Adrenal gland (tissue), 12 donors: ENCODE measurements around the gene MACROH2A1. TPM values are rescaled to one million over a fixed set of nuclear protein-coding genes. Genes with fewer than 3 reads are reported as not detected.

Experiments used
- DNase-seq, 7 donors: peaks; one replicate each; pipeline ENCODE4 v3.0.0-alpha.2; 2019 to 2020
- H3K27ac ChIP-seq, 5 donors: fragments of 200-600 bp; sonication (generic) in 4 of 5; 1 replicate in 3 of 5; 2 replicates in 2 of 5; pipeline versions ENCODE4 v1.5.1 to v1.8.0; 2016 to 2020; ENCODE audit warnings: mild to moderate bottlenecking in 1 of 5
- H3K27me3 ChIP-seq: fragments of 200-600 bp; 2 replicates; pipeline ENCODE4 v1.8.0; 2021
- H3K36me3 ChIP-seq, 2 donors: fragments of 200-600 bp; replicated peaks in 1 of 2; 1 replicate in 1 of 2; 2 replicates in 1 of 2; pipeline versions ENCODE4 v1.5.1 to v1.8.0; 2018 to 2022
- H3K4me1 ChIP-seq, 2 donors: fragments of 200-600 bp; replicated peaks in 1 of 2; 1 replicate in 1 of 2; 2 replicates in 1 of 2; pipeline versions ENCODE4 v1.5.1 to v1.8.0; 2018 to 2021
- H3K4me3 ChIP-seq, 4 donors: fragments of 200-600 bp; sonication (generic) in 3 of 4; one replicate each; pipeline ENCODE4 v1.5.1; 2016 to 2018
- H3K9me3 ChIP-seq, 3 donors: fragments of 200-600 bp; sonication (generic) in 1 of 3; replicated peaks in 1 of 3; 1 replicate in 2 of 3; 2 replicates in 1 of 3; pipeline versions ENCODE4 v1.5.1 to v1.8.0; 2016 to 2021
- CTCF ChIP-seq, 6 experiments: fragments of 450-650 bp in 4 of 6; fragments of 200-600 bp in 2 of 6; sonication (generic) in 1 of 6; IDR thresholded peaks; 1 replicate in 5 of 6; 2 replicates in 1 of 6; pipeline versions ENCODE4 v1.5.1 to v1.8.0; 2016 to 2021; ENCODE audit warnings: antibody characterized with exemption in 6 of 6, mild to moderate bottlenecking in 2 of 6, moderate library complexity in 1 of 6
- POLR2A ChIP-seq, 2 donors: fragments of 450-650 bp; IDR thresholded peaks; one replicate each; pipeline ENCODE4 v1.6.1; 2017; ENCODE audit warnings: antibody characterized with exemption in 2 of 2, mild to moderate bottlenecking in 2 of 2, moderate library complexity in 1 of 2
- WGBS, 4 donors: extraction: QIAGEN DNeasy Blood & Tissue Kit in 2 of 4; methylation state at CpG; one replicate each; pipeline versions ENCODE4 v1.1.5 to v1.1.7; 2013 to 2017; 5-methylcytosine and 5-hydroxymethylcytosine counted together
- intact Hi-C, 2 donors: fragments of 100-400 bp; cut with DNase I; formaldehyde crosslinking; loops; one replicate each; pipeline versions ENCODE4 v1.14.1 to v1.15.0; 2022 to 2023
- polyA plus RNA-seq, 3 donors: library from polyadenylated mRNA; stranded (reverse); fragments of 200-250 nt in 2 of 3; fragments of 350-450 nt in 1 of 3; fragmentation: Illumina TruSeq in 1 of 3; extraction: RNeasy Lipid Tissue Mini Kit (QIAGEN cat#74804) in 1 of 3; gene quantifications; one replicate each; pipeline ENCODE4 v1.2.3, GENCODE V29; 2013 to 2014
- total RNA-seq, 9 donors: library from RNA; depleted of rRNA in 4 of 9; stranded (reverse); fragments of >200 nt in 4 of 9; fragments of 120-200 nt in 1 of 9; fragmentation: NEBNext Ultra II Directional in 1 of 9; extraction: Animal tissue kit (Norgen Biotek cat#: 25700) in 1 of 9; gene quantifications; one replicate each; pipeline versions ENCODE4 v1.1.0 to v1.2.4, GENCODE V29; 2013 to 2023
- donor health status: healthy with polysubstance abuse.
- donor health status: Bipolar disorder and iron deficiency.
- donor health status: DM: yes; HTN: yes; CAD: no.
- donor health status: DM: no; HTN: no; CAD: no.
- donor health status: DM: no; HTN: no; CAD: no.
- donor health status: DM: yes; HTN: yes; CAD: no.

The MACROH2A1 gene
- total and polyA plus RNA-seq, 12 donors, result 77.2 to 241 (median 144) TPM

DNA sequence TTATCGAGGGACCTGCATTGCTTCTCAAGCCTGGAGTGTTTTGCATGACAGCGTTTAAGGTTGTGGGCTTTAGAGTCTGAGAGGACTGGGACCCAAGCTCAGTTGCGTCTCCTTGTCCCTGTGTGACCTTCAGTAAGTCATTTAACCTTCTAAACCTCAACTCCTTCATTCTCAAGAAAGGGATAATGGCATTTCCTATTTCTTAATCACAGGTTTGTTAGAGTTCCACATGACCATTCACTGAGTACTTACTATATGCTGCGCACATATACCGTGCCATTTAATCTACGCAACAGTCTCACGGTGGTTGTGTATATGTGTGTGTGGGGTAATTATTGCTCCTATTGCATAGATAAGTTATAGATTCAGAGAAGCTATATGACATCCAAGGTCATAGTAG lies 76.3 kb downstream of the MACROH2A1 start:
- Histone ChIP-seq H3K4me3 (no peak overlapping the region), H3K4me1 (no peaks in the 10 kb centered on the region), H3K27ac (no peak overlapping the region), H3K9me3 (no peaks in the 10 kb centered on the region), H3K36me3 (no peaks in the 10 kb centered on the region), H3K27me3 (no peaks in the 10 kb centered on the region)
- TF ChIP-seq CTCF (IDR thresholded peaks at IDR 0.05), result no peak
- no peak for TF ChIP-seq POLR2A (IDR thresholded peaks at IDR 0.05)
- intact Hi-C loops, result loop anchor here in 1 of 2 donors (10.0 kb wide), 2 partner anchors 128 to 288 kb away; partner anchors contain the start of gene PITX1
- no peak for DNase-seq
- 87 to 95% (median 93%) methylated on average over 7 of the region's 7 CpGs for WGBS, 4 donors

DNA sequence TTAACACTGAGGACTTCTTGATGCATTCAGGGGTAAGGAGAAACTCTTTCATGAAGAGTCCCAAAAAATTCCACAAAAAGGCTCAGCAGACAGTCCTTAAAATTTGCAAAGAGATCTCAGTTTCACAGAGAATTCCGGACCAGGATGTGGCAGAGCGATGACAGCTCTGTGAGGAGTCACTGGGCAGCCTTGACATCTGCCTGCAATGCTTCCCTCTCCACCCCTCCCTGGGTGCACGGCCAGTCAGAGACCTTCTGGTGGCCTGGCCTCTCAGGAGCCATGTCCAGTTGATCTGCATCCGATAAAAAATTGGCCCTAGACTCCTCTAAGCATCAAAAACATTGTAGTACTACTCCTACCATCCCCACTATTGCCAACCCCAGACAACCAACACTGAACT lies 76.8 kb downstream of the MACROH2A1 start:
- H3K9me3 ChIP-seq, result no peaks in the 10 kb centered on the region
- peak in 4 of 7 donors; percentile 45 to 63 (median 51) for DNase-seq
- no peaks in the 10 kb centered on the region for H3K27me3 ChIP-seq
- H3K4me1 ChIP-seq, result no peaks in the 10 kb centered on the region
- H3K36me3 ChIP-seq, result no peaks in the 10 kb centered on the region
- H3K27ac ChIP-seq, result no peak overlapping the region
- no peak for TF ChIP-seq POLR2A (IDR thresholded peaks at IDR 0.05)
- no peak for TF ChIP-seq CTCF (IDR thresholded peaks at IDR 0.05)
- 38 to 57% (median 51%) methylated on average over 2 to 4 of the region's 4 CpGs for whole genome bisulfite sequencing, 4 donors
- intact Hi-C loops, result loop anchor here in 1 of 2 donors (10.0 kb wide), 2 partner anchors 127 to 287 kb away; partner anchors contain the start of gene PITX1
- no peak overlapping the region for H3K4me3 ChIP-seq

GRCh38 chr5:135320718-135321484 lies 78.1 kb downstream of the MACROH2A1 start:
- Histone ChIP-seq H3K36me3 (no peaks in the 10 kb centered on the region), H3K4me1 (no peaks in the 10 kb centered on the region), H3K27ac (no peak overlapping the region), H3K4me3 (no peak overlapping the region), H3K9me3 (no peaks in the 10 kb centered on the region), H3K27me3 (no peaks in the 10 kb centered on the region)
- TF ChIP-seq CTCF (IDR thresholded peaks at IDR 0.05) (no peak), POLR2A (IDR thresholded peaks at IDR 0.05) (no peak)
- 87 to 91% (median 89%) methylated on average over 15 of the region's 15 CpGs for WGBS, 4 donors
- peak in 2 of 7 donors; percentile 5 to 21 for DNase-seq
- intact Hi-C loops, result loop anchor here in 1 of 2 donors (10.0 kb wide), 2 partner anchors 126 to 286 kb away; partner anchors contain the start of gene PITX1

- WGBS, 4 donors, result 77 to 91% (median 85%) methylated on average over 4 to 8 of the region's 8 CpGs
- H3K4me1 ChIP-seq, result no peaks in the 10 kb centered on the region
Measured at GRCh38 chr5:135319928-135320606, 79.0 kb downstream of the MACROH2A1 start.

More at GRCh38 chr5:135319928-135320606, 79.0 kb downstream of the MACROH2A1 start:
- no peak overlapping the region for H3K4me3 ChIP-seq
- no peak overlapping the region for H3K27ac ChIP-seq
- no peaks in the 10 kb centered on the region for H3K9me3 ChIP-seq
- peak in 2 of 7 donors; percentile 14 to 33 for DNase-seq
- intact Hi-C loops, result loop anchor here in 1 of 2 donors (10.0 kb wide), 2 partner anchors 125 to 285 kb away; partner anchors contain the start of gene PITX1
- H3K27me3 ChIP-seq, result no peaks in the 10 kb centered on the region
- H3K36me3 ChIP-seq, result no peaks in the 10 kb centered on the region
- no peak for TF ChIP-seq CTCF (IDR thresholded peaks at IDR 0.05)
- TF ChIP-seq POLR2A (IDR thresholded peaks at IDR 0.05), result no peak
